GM21723 (cell line): ENCODE data around the gene ASB4.
"Not testable (repeated sequence)": the region's sequence is repeated elsewhere in the genome, so short reads cannot be mapped to it uniquely, and the experiment has no call there.

Source experiments
- ATAC-seq: cut with Tn5 transposase; IDR thresholded peaks from one replicate; pipeline ENCODE4 v1.9.1; 2021; ENCODE audit warnings: mild to moderate bottlenecking, moderate library complexity; ENCODE audit not compliant: unreplicated experiment

The ASB4 gene

GRCh38 chr7:95478272-95479037 lies 7.3 kb upstream of the ASB4 start:
- no peak for ATAC-seq

- peak; percentile 67 for ATAC-seq
Measured at GRCh38 chr7:95479992-95480624, 5.6 kb upstream of the ASB4 start.

GRCh38 chr7:95481271-95482165 lies 4.2 kb upstream of the ASB4 start:
- no peak for ATAC-seq

- no peak for ATAC-seq
Measured at GRCh38 chr7:95482424-95482823, 3.3 kb upstream of the ASB4 start.

- no peak for ATAC-seq
Measured at GRCh38 chr7:95490231-95490762, 4.6 kb downstream of the ASB4 start.

GRCh38 chr7:95491201-95491600 lies 5.5 kb downstream of the ASB4 start:
- no peak for ATAC-seq

GRCh38 chr7:95491634-95492314 lies 6.0 kb downstream of the ASB4 start:
- ATAC-seq = no peak

GRCh38 chr7:95493247-95493646 lies 7.5 kb downstream of the ASB4 start:
- no peak for ATAC-seq

- no peak for ATAC-seq
Measured at GRCh38 chr7:95493844-95494243, 8.1 kb downstream of the ASB4 start.

- peak; percentile 93 for ATAC-seq
Measured at GRCh38 chr7:95501261-95501832, 15.6 kb downstream of the ASB4 start.

- no peak for ATAC-seq
Measured at GRCh38 chr7:95502403-95502802, 16.7 kb downstream of the ASB4 start.

GRCh38 chr7:95503271-95504131 lies 17.8 kb downstream of the ASB4 start:
- ATAC-seq = no peak

- not testable (repeated sequence) for ATAC-seq
Measured at GRCh38 chr7:95504132-95504588, 18.4 kb downstream of the ASB4 start.

GRCh38 chr7:95508780-95509179 lies 23.0 kb downstream of the ASB4 start:
- ATAC-seq = no peak

- ATAC-seq = no peak
Measured at GRCh38 chr7:95509199-95509598, 23.5 kb downstream of the ASB4 start.

- ATAC-seq = peak; percentile 95
Measured at GRCh38 chr7:95511716-95512260, 26.0 kb downstream of the ASB4 start.

GRCh38 chr7:95517458-95517857 lies 31.7 kb downstream of the ASB4 start:
- ATAC-seq = no peak

- ATAC-seq = no peak
Measured at GRCh38 chr7:95517870-95518269, 32.1 kb downstream of the ASB4 start.

- ATAC-seq = no peak
Measured at GRCh38 chr7:95520136-95520535, 34.4 kb downstream of the ASB4 start.
